Measurements from ENCODE around the gene NAV2.
"Not testable (repeated sequence)": the region's sequence is repeated elsewhere in the genome, so short reads cannot be mapped to it uniquely, and the experiment has no call there.

NAV2 gene

DNA sequence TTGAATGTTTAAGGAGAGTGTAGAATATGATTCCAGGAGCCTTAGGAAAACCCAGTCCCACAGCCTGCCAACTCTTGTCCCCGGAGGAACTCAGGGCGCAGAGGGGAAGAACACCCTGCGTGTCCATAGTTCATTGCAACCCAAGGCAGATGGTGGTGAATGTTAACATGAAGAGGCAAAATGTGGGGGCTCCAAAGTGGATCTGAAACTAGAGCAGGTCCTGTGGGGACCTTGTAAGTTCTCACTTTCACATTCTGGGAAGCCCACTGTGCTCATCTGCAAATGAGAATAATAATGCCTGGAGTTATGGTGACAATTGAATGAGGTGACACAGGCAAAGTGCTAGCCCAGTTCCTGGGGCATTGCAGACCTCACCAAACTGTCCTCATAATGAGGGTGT lies 246.6 kb downstream of the NAV2 start:
- H3K27ac ChIP-seq = peak overlapping the region; percentile 43; the same call in 1 of the 2 replicates
- TF ChIP-seq, protein P1, sequence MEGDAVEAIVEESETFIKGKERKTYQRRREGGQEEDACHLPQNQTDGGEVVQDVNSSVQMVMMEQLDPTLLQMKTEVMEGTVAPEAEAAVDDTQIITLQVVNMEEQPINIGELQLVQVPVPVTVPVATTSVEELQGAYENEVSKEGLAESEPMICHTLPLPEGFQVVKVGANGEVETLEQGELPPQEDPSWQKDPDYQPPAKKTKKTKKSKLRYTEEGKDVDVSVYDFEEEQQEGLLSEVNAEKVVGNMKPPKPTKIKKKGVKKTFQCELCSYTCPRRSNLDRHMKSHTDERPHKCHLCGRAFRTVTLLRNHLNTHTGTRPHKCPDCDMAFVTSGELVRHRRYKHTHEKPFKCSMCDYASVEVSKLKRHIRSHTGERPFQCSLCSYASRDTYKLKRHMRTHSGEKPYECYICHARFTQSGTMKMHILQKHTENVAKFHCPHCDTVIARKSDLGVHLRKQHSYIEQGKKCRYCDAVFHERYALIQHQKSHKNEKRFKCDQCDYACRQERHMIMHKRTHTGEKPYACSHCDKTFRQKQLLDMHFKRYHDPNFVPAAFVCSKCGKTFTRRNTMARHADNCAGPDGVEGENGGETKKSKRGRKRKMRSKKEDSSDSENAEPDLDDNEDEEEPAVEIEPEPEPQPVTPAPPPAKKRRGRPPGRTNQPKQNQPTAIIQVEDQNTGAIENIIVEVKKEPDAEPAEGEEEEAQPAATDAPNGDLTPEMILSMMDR (conservative IDR thresholded peaks at IDR 0.05; ENCODE audit: low read depth) = no peak
- CTCF ChIA-PET = no interaction called here
- POLR2A ChIA-PET (ENCODE audit: low non-redundant PET) = no interaction called here
- DNase-seq (ENCODE audit: low spot score) = no peak

DNA sequence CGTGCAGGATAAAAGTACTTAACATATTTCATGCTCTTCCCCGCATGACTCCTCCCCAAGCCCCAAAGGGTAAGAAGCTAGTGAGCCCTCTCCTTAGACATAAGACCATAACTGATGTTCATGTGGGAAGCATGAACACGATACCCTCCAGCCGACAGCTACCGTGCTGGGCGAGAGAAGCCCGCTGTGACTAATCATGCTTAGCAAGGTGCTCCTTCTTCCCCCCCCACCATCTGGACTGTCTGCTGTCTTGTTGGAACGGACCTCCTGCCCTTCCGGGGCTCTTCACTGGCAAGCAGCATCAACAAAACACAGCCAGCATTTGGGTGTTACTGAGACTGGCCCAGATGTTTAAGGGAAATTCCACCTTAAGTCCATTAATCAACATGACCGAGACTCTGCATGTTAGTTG lies 247.0 kb downstream of the NAV2 start:
- peak overlapping the region; percentile 43; the same call in 1 of the 2 replicates for H3K27ac ChIP-seq
- TF ChIP-seq, protein P1 (conservative IDR thresholded peaks at IDR 0.05; ENCODE audit: low read depth) = no peak
- CTCF ChIA-PET = interaction anchor here (0.6 kb wide), 1 partner anchor 90 kb away, joined by 3 read pairs; no protein-coding TSS in a partner anchor
- POLR2A ChIA-PET (ENCODE audit: low non-redundant PET) = no interaction called here
- DNase-seq (ENCODE audit: low spot score) = no peak

DNA sequence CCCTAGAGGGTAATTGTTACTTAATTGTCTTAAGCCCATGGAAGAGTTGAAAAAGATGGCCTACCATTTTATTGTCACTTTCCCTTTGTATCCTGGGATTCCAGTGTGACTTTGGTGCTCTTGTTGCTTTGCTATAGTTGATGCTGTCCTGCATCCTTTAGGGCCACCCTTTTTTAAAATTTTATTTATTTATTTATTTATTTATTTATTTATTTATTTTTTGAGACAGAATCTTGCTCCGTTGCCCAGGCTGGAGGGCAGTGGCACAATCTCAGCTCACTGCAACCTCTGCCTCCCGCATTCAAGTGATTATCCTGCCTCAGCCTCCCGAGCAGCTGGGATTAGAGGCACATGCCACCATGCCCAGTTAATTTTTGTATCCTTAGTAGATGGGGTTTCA lies 247.8 kb downstream of the NAV2 start:
- H3K27ac ChIP-seq; DNase-seq (ENCODE audit: low spot score); CTCF ChIA-PET; POLR2A ChIA-PET (ENCODE audit: low non-redundant PET): not testable (repeated sequence)

DNA sequence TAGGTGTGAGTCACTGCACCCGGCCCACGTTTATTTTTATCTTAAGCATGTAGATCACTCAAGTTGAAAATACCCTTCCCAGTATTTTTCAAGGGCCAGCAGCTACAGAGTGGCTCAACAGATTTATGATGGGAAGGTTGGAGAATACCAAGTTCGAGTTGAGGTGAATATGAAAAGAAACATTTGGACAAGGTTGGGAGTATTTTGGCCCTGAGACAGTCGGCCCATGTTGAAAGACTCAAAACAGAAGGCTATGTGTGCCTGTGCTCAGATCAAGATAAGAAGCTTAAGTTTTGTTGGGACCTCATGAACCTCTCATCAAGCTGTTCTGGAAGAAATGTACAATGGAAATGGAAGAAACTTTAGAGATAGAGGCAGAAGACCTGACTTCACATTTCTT lies 248.6 kb downstream of the NAV2 start:
- H3K27ac ChIP-seq = no peak overlapping the region
- no peak for DNase-seq (ENCODE audit: low spot score)
- ChIA-PET CTCF (no interaction called here), POLR2A (ENCODE audit: low non-redundant PET) (no interaction called here)
- TF ChIP-seq, protein P1 (conservative IDR thresholded peaks at IDR 0.05; ENCODE audit: low read depth) = no peak

DNA sequence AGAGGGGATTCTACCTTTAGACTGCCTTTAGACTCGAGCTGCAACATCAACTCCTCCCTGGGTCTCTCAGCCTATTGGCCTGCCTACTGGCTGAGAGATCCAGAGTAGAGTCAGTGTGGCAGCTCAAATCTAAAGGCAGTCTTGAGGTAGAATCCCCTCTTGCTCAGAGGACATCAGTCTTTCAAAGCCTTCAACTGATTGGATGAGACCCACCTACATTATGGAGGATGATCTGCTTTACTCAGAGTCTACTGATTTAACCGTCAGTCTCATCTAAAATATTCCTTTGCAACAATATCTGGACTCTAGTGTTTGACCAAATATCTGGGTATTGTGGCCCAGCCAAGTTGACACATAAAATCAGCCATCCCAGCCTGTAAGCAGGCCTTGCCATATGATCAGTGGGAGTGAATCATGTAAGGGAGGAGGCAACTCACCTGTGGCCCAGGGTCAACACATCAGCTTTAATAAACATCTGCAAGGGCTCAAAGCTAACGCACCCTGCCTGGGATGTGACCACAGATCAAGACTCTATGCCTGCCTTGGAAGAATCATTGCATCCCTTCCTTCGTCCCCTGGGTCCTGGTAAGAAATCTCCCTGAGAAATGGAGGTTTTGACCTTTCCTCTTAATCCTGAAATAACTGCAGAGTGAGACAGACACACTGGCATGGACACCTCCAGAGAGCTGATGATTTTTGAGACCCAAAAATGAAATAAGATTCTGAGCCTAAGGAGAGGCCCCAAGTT lies 249.6 kb downstream of the NAV2 start:
- CTCF ChIA-PET = no interaction called here

DNA sequence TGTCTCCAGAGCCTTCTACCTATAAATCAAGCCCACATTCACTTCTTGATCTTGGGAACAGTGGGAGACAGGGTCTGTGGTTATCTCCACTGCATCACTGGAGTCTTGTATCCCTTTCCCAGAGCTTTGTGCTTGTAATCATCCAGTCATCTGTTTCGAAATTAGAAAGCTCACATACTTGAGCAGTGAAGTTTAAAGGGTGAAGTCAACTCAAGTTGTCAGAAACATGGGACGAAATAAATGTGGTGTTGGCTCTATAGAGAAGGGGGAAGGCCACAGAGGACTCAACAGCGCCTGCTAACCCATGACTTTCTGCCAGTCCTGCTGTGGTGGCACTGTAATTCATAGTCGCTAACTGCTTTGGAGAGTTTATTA lies 250.2 kb downstream of the NAV2 start:
- TF ChIP-seq, protein P1 (conservative IDR thresholded peaks at IDR 0.05; ENCODE audit: low read depth) = no peak
- CTCF ChIA-PET = interaction anchor here (0.6 kb wide), 1 partner anchor 136 kb away, joined by 4 read pairs; no protein-coding TSS in a partner anchor
- H3K27ac ChIP-seq = no peak overlapping the region
- POLR2A ChIA-PET (ENCODE audit: low non-redundant PET) = no interaction called here
- no peak for DNase-seq (ENCODE audit: low spot score)

More for the DNA sequence above, 249.6 kb downstream of the NAV2 start:
- DNase-seq (ENCODE audit: low spot score) = no peak
- POLR2A ChIA-PET (ENCODE audit: low non-redundant PET) = no interaction called here
- no peak overlapping the region for H3K27ac ChIP-seq
- TF ChIP-seq, protein P1 (conservative IDR thresholded peaks at IDR 0.05; ENCODE audit: low read depth) = no peak

DNA sequence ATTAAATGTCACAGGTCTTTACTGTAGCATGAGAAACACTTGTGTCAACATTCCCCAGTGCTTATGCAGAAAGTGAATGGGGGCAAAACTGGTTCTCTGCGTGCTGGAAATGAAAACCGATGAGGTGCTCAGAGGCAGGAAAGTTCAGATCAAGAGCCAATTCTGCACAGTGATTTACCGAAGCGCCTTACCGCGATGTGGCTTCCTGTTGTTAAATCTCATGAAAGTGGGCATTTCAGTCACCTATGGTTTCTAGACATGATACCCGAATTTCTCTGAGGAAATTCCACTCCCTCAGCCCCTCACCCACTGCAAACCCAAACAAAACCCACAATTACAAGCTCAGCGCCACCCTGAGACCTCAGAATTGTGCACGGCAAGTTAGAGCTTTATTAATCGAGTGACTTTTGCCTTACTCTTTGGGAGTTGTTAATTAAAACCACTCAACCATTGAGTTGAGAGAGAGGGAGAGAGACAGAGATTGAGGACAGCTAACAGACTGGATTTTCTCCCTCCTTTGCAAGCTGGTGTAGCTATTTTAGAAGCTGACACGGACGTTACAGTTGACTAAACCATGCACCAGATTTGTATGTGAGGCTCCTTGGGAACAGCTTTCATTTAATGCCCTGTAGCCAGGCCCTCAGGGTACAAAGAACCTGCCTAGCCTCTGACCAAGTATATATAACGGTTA lies 251.2 kb downstream of the NAV2 start:
- H3K27ac ChIP-seq = no peak overlapping the region
- TF ChIP-seq, protein P1 (conservative IDR thresholded peaks at IDR 0.05; ENCODE audit: low read depth) = no peak
- DNase-seq (ENCODE audit: low spot score) = no peak
- ChIA-PET CTCF (interaction anchor here (0.6 to 0.7 kb wide), 6 partner anchors 18 to 920 kb away, joined by 3 to 4 read pairs (median 3); no protein-coding TSS in a partner anchor), POLR2A (ENCODE audit: low non-redundant PET) (interaction anchor here (0.6 kb wide), 1 partner anchor 84 kb away, joined by 7 read pairs; no protein-coding TSS in a partner anchor)
